WTC11 (cell line): ENCODE results near the gene SLC35F4. TPM values are rescaled to one million over a fixed set of nuclear protein-coding genes. Genes with fewer than 3 reads are reported as not detected.

Experiments used
- ATAC-seq: fragments of 200-7000 bp; cut with Tn5 transposase; 2 replicates; pipeline ENCODE4 v1.10.0; 2021; ENCODE audit warnings: mild to moderate bottlenecking, moderate library complexity
- CTCF ChIA-PET: fragments of 300-600 bp; sonication (Branson Sonifier 250); formaldehyde crosslinking; loops from one replicate; lab custom pipeline; 2021; ENCODE audit warnings: antibody characterized with exemption; lab: Charles Lee
- POLR2A ChIA-PET: fragments of 350-600 bp; sonication (Branson Sonifier 250); formaldehyde crosslinking; loops from one replicate; lab custom pipeline; 2021; ENCODE audit warnings: antibody characterized with exemption; lab: Charles Lee
- DNase-seq: peaks from one replicate; pipeline ENCODE4 v3.0.0; 2021; ENCODE audit warnings: low spot score
- H3K27ac Mint-ChIP-seq: 2 replicates; pipeline ENCODE4 v1.8.0; 2021; ENCODE audit warnings: mixed read lengths
- H3K27me3 Mint-ChIP-seq: 2 replicates; pipeline ENCODE4 v1.8.0; 2021; ENCODE audit warnings: low read depth, mild to moderate bottlenecking, moderate library complexity, mixed read lengths
- H3K36me3 Mint-ChIP-seq: 2 replicates; pipeline ENCODE4 v1.8.0; 2021; ENCODE audit warnings: mixed read lengths
- H3K4me1 Mint-ChIP-seq: 2 replicates; pipeline ENCODE4 v1.8.0; 2022; ENCODE audit warnings: mixed read lengths
- H3K4me3 Mint-ChIP-seq: 2 replicates; pipeline ENCODE4 v1.8.0; 2021; ENCODE audit warnings: mild to moderate bottlenecking, moderate library complexity, mixed read lengths
- H3K9me3 Mint-ChIP-seq: 2 replicates; pipeline ENCODE4 v1.8.0; 2021; ENCODE audit warnings: mixed read lengths
- AFF4 ChIP-seq: sonication (generic); formaldehyde crosslinking; IDR thresholded peaks from 2 replicates; pipeline ENCODE4 v1.8.1; 2023; ENCODE audit warnings: mild to moderate bottlenecking, missing genetic modification reagents, borderline replicate concordance
- ARID4B ChIP-seq: sonication (generic); formaldehyde crosslinking; IDR thresholded peaks from 2 replicates; pipeline ENCODE4 v1.8.0; 2023; ENCODE audit warnings: missing genetic modification reagents, mild to moderate bottlenecking, borderline replicate concordance
- ATF6 ChIP-seq: sonication (generic); formaldehyde crosslinking; IDR thresholded peaks from 2 replicates; pipeline ENCODE4 v1.8.1; 2023; ENCODE audit warnings: mild to moderate bottlenecking, missing genetic modification reagents
- E2F4 ChIP-seq: sonication (generic); formaldehyde crosslinking; IDR thresholded peaks from 2 replicates; pipeline ENCODE4 v1.8.1; 2022; ENCODE audit warnings: low read depth, mild to moderate bottlenecking, moderate library complexity, missing genetic modification reagents, borderline replicate concordance
- E2F5 ChIP-seq: sonication (generic); formaldehyde crosslinking; IDR thresholded peaks from 2 replicates; pipeline ENCODE4 v1.8.1; 2022; ENCODE audit warnings: mild to moderate bottlenecking, moderate library complexity, missing genetic modification reagents
- ESRRA ChIP-seq: sonication (generic); formaldehyde crosslinking; IDR thresholded peaks from 2 replicates; pipeline ENCODE4 v1.8.1; 2022; ENCODE audit warnings: mild to moderate bottlenecking, missing genetic modification reagents, borderline replicate concordance
- FOXJ3 ChIP-seq: sonication (generic); formaldehyde crosslinking; IDR thresholded peaks from 2 replicates; pipeline ENCODE4 v1.9.0; 2021; ENCODE audit warnings: missing genetic modification reagents, mild to moderate bottlenecking, borderline replicate concordance
- FOXP1 ChIP-seq: sonication (generic); formaldehyde crosslinking; IDR thresholded peaks from 2 replicates; pipeline ENCODE4 v1.8.0; 2022; ENCODE audit warnings: missing genetic modification reagents, mild to moderate bottlenecking, moderate library complexity, borderline replicate concordance
- GABPB1 ChIP-seq: sonication (generic); formaldehyde crosslinking; IDR thresholded peaks from 2 replicates; pipeline ENCODE4 v1.8.1; 2023; ENCODE audit warnings: mild to moderate bottlenecking, missing genetic modification reagents
- HMGA2 ChIP-seq: fragments of 250-450 bp; sonication (Bioruptor Pico); IDR thresholded peaks from 2 replicates; pipeline ENCODE4 v1.4.0; 2021; ENCODE audit warnings: mild to moderate bottlenecking, moderate library complexity
- HMGXB4 ChIP-seq: sonication (generic); formaldehyde crosslinking; IDR thresholded peaks from 2 replicates; pipeline ENCODE4 v1.8.1; 2023; ENCODE audit warnings: mild to moderate bottlenecking, moderate library complexity, missing genetic modification reagents
- JAZF1 ChIP-seq: fragments of 250-450 bp; sonication (Bioruptor Pico); IDR thresholded peaks from 2 replicates; pipeline ENCODE4 v1.9.0; 2021; ENCODE audit warnings: moderate library complexity, mild to moderate bottlenecking, inconsistent platforms
- KAT7 ChIP-seq: sonication (generic); formaldehyde crosslinking; IDR thresholded peaks from 2 replicates; pipeline ENCODE4 v1.8.1; 2023; ENCODE audit warnings: missing genetic modification reagents, mild to moderate bottlenecking, borderline replicate concordance
- MYBL2 ChIP-seq: sonication (generic); formaldehyde crosslinking; IDR thresholded peaks from 2 replicates; pipeline ENCODE4 v1.8.1; 2023; ENCODE audit warnings: mild to moderate bottlenecking, moderate library complexity, missing genetic modification reagents
- NFYB ChIP-seq: sonication (generic); formaldehyde crosslinking; conservative IDR thresholded peaks from 2 replicates; pipeline ENCODE4 v1.8.0; 2022; ENCODE audit warnings: low read depth, missing genetic modification reagents
- PREB ChIP-seq: sonication (generic); formaldehyde crosslinking; IDR thresholded peaks from 2 replicates; pipeline ENCODE4 v1.8.1; 2022; ENCODE audit warnings: mild to moderate bottlenecking, missing genetic modification reagents, moderate library complexity, borderline replicate concordance
- SOX15 ChIP-seq: fragments of 250-450 bp; sonication (Bioruptor Pico); IDR thresholded peaks from 2 replicates; pipeline ENCODE4 v1.9.0; 2021; ENCODE audit warnings: mild to moderate bottlenecking
- TP53 ChIP-seq: sonication (generic); formaldehyde crosslinking; IDR thresholded peaks from 2 replicates; pipeline ENCODE4 v1.8.1; 2023; ENCODE audit warnings: mild to moderate bottlenecking, missing genetic modification reagents
- ZMAT4 ChIP-seq: fragments of 250-450 bp; sonication (Bioruptor Pico); IDR thresholded peaks from 2 replicates; pipeline ENCODE4 v1.9.0; 2021; ENCODE audit warnings: mild to moderate bottlenecking
- ZNF121 ChIP-seq: sonication (generic); formaldehyde crosslinking; IDR thresholded peaks from 2 replicates; pipeline ENCODE4 v1.8.0; 2023; ENCODE audit warnings: missing genetic modification reagents
- ZNF263 ChIP-seq: sonication (generic); formaldehyde crosslinking; IDR thresholded peaks from 2 replicates; pipeline ENCODE4 v1.8.1; 2022; ENCODE audit warnings: low read depth, mild to moderate bottlenecking, moderate library complexity, missing genetic modification reagents
- ZNF317 ChIP-seq: sonication (generic); formaldehyde crosslinking; IDR thresholded peaks from 2 replicates; pipeline ENCODE4 v1.8.1; 2023; ENCODE audit warnings: low read depth, mild to moderate bottlenecking, moderate library complexity, missing genetic modification reagents, borderline replicate concordance
- total RNA-seq: library from RNA; stranded (reverse); gene quantifications from 3 replicates; pipeline ENCODE4 v1.2.3, GENCODE V29; 2021

Gene SLC35F4
- total RNA-seq, 1 experiment from 2014 or later: not detected

GRCh38 chr14:57820581-57820980 is 45.3 kb downstream of the SLC35F4 start (continued):
- TF ChIP-seq ARID4B (CRISPR knock-in tag): no peak
- TF ChIP-seq HMGXB4 (CRISPR knock-in tag): no peak
- TF ChIP-seq ZNF317 (CRISPR knock-in tag): no peak
- no peak for TF ChIP-seq E2F5
- TF ChIP-seq ZNF263: no peak
- no peak for TF ChIP-seq NFYB (CRISPR knock-in tag)
- no peak for TF ChIP-seq PREB (CRISPR knock-in tag)
- TF ChIP-seq MYBL2 (CRISPR knock-in tag): no peak
- TF ChIP-seq ESRRA (CRISPR knock-in tag): no peak
- TF ChIP-seq TP53 (CRISPR knock-in tag): no peak
- TF ChIP-seq ZNF121 (CRISPR knock-in tag): no peak
- TF ChIP-seq HMGA2 (CRISPR knock-in tag): no peak
- no peak for TF ChIP-seq SOX15
- TF ChIP-seq FOXP1 (CRISPR knock-in tag): no peak
- no peak for TF ChIP-seq KAT7 (CRISPR knock-in tag)

GRCh38 chr14:57818511-57818910 is 47.4 kb downstream of the SLC35F4 start:
- no peak for DNase-seq
- no peaks in the 10 kb centered on the region for H3K27me3 Mint-ChIP-seq
- no peak overlapping the region for H3K4me3 Mint-ChIP-seq
- H3K27ac Mint-ChIP-seq: no peak overlapping the region
- CTCF ChIA-PET: no interaction called here
- no peak for ATAC-seq
- H3K36me3 Mint-ChIP-seq: no peaks in the 10 kb centered on the region
- no peaks in the 10 kb centered on the region for H3K9me3 Mint-ChIP-seq
- POLR2A ChIA-PET: no interaction called here
- H3K4me1 Mint-ChIP-seq: peaks cover 13% of the 10 kb centered on the region
- TF ChIP-seq ATF6 (CRISPR knock-in tag) (no peak), ZNF121 (CRISPR knock-in tag) (no peak), JAZF1 (no peak), E2F4 (CRISPR knock-in tag) (no peak), GABPB1 (no peak), AFF4 (CRISPR knock-in tag) (no peak), FOXJ3 (CRISPR knock-in tag) (no peak), ZMAT4 (CRISPR knock-in tag) (no peak)
